ENCODE data around the gene LMF1.

- no peak for TF ChIP-seq CTCF (IDR thresholded peaks at IDR 0.05; ENCODE audit: insufficient read depth, low read length, poor library complexity, severe bottlenecking)
- TF ChIP-seq EZH2phosphoT487 (conservative IDR thresholded peaks at IDR 0.05; ENCODE audit: low read length) = no peak
Observed at GRCh38 chr16:814974-815373, 155.8 kb downstream of the LMF1 start.

Data from SU-DHL-6 (cell line).